K562 (cell line): ENCODE measurements around the gene MYL11. TPM values are rescaled to one million over a fixed set of nuclear protein-coding genes. Genes with fewer than 3 reads are reported as not detected.

ENCODE experiments used
- CHD2 ChIP-seq: IDR thresholded peaks from 2 replicates; pipeline ENCODE4 v1.6.1; 2011; ENCODE audit warnings: low read depth, low read length
- EP300 ChIP-seq: IDR thresholded peaks from 2 replicates; pipeline ENCODE4 v1.6.1; 2012; ENCODE audit warnings: low read length, improper control_type of control experiment
- FOXK1 ChIP-seq: sonication (generic); formaldehyde crosslinking; IDR thresholded peaks from 2 replicates; pipeline ENCODE4 v1.8.0; 2022; ENCODE audit warnings: missing genetic modification reagents, mild to moderate bottlenecking, borderline replicate concordance
- HMBOX1 ChIP-seq: sonication (generic); IDR thresholded peaks from 2 replicates; pipeline ENCODE4 v1.6.1; 2016
- HOMEZ ChIP-seq: fragments of 250-450 bp; sonication (Bioruptor Pico); IDR thresholded peaks from 2 replicates; pipeline ENCODE4 v1.4.0; 2020; ENCODE audit warnings: mild to moderate bottlenecking, moderate library complexity
- LCOR ChIP-seq: sonication (generic); formaldehyde crosslinking; IDR thresholded peaks from 2 replicates; pipeline ENCODE4 v1.8.0; 2022; ENCODE audit warnings: mild to moderate bottlenecking, missing genetic modification reagents
- PURB ChIP-seq: sonication (generic); formaldehyde crosslinking; IDR thresholded peaks from 2 replicates; pipeline ENCODE4 v1.9.0; 2021; ENCODE audit warnings: low read depth, mild to moderate bottlenecking, missing genetic modification reagents
- RBM39 ChIP-seq: fragments of 200-400 bp; formaldehyde crosslinking; optimal IDR thresholded peaks from 2 replicates; pipeline ENCODE3; 2018; ENCODE audit warnings: low read depth, low read length
- XRCC5 ChIP-seq: fragments of 200-400 bp; formaldehyde crosslinking; IDR thresholded peaks from 2 replicates; pipeline ENCODE4 v1.6.1; 2017; ENCODE audit warnings: low read depth, mild to moderate bottlenecking, low read length
- ZBTB33 ChIP-seq: sonication (generic); formaldehyde crosslinking; IDR thresholded peaks from 2 replicates; pipeline ENCODE4 v1.8.1; 2023; ENCODE audit warnings: mild to moderate bottlenecking, missing genetic modification reagents
- ZNF23 ChIP-seq: fragments of 250-450 bp; sonication (Bioruptor Pico); IDR thresholded peaks from 2 replicates; pipeline ENCODE4 v1.4.0; 2020; ENCODE audit warnings: mild to moderate bottlenecking
- ZSCAN32 ChIP-seq: fragments of 450-650 bp; formaldehyde crosslinking; IDR thresholded peaks from 2 replicates; pipeline ENCODE4 v1.4.0; 2020; ENCODE audit warnings: mild to moderate bottlenecking, moderate library complexity
- polyA plus RNA-seq, 8 experiments: library from polyadenylated mRNA; depleted of rRNA in 4 of 8; stranded (reverse) in 5 of 8; unstranded in 3 of 8; fragments of >200 nt; fragmentation: Nextera tagmentation in 2 of 8; fragmentation: Illumina TruSeq in 1 of 8; extraction: Ambion mirVana in 2 of 8; extraction: Trizol in 1 of 8; gene quantifications; 2 replicates each; pipeline versions ENCODE4 v1.2.1 to v1.2.3, GENCODE V29; 2011 to 2014; ENCODE audit warnings: inconsistent platforms in 1 of 8, missing spikeins in 1 of 8
- total RNA-seq, 7 experiments: library from RNA; depleted of rRNA in 6 of 7; stranded (reverse); fragments of >200 nt in 6 of 7; fragmentation: Illumina TruSeq in 2 of 7; extraction: Trizol in 2 of 7; gene quantifications; 2 replicates each; pipeline versions ENCODE4 v1.2.1 to v1.2.3, GENCODE V29; 2011 to 2021; ENCODE audit warnings: low replicate concordance in 1 of 7
- TF ChIP-seq, protein P1 (sequence below): fragments of 450-650 bp; formaldehyde crosslinking; IDR thresholded peaks from 2 replicates; pipeline ENCODE4 v1.4.0; 2020; ENCODE audit warnings: mild to moderate bottlenecking, moderate library complexity
- TF ChIP-seq, protein P2 (sequence below), 2 experiments: IDR thresholded peaks; 2 replicates each; pipeline ENCODE4 v1.6.1; 2012; ENCODE audit warnings: improper control_type of control experiment in 2 of 2, low read depth in 2 of 2, low read length in 2 of 2, borderline replicate concordance in 1 of 2
- TF ChIP-seq, protein P3 (sequence below): sonication (generic); formaldehyde crosslinking; IDR thresholded peaks from 2 replicates; pipeline ENCODE4 v1.8.1; 2023; ENCODE audit warnings: mild to moderate bottlenecking, missing genetic modification reagents, moderate library complexity

Gene MYL11
- total and polyA plus RNA-seq, 9 of the 15 experiments (the other 6 are each of a cell fraction or from before 2014, with no cell fraction given) = 0.31 to 1.5 (median 0.73) TPM; not detected in 4

GRCh38 chr16:30409125-30410060, 34.8 kb downstream of the MYL11 start (continued):
- 0 out of 2 replicates have a peak, but pooled peaks have one; percentile 18 for TF ChIP-seq CHD2
- TF ChIP-seq ZBTB33 (CRISPR knock-in tag) = peak; percentile 78
- no peak for TF ChIP-seq PURB
- TF ChIP-seq XRCC5 = peak; percentile 77; the same call in 1 of the 2 replicates
- TF ChIP-seq HOMEZ (CRISPR knock-in tag) = no peak
- 0 out of 2 replicates have a peak, but pooled peaks have one; percentile 48 for TF ChIP-seq LCOR (CRISPR knock-in tag)
- no peak for TF ChIP-seq ZSCAN32 (CRISPR knock-in tag)
- peak; percentile 62 for TF ChIP-seq RBM39
- no peak for TF ChIP-seq ZNF23 (CRISPR knock-in tag)
- TF ChIP-seq, protein P1, sequence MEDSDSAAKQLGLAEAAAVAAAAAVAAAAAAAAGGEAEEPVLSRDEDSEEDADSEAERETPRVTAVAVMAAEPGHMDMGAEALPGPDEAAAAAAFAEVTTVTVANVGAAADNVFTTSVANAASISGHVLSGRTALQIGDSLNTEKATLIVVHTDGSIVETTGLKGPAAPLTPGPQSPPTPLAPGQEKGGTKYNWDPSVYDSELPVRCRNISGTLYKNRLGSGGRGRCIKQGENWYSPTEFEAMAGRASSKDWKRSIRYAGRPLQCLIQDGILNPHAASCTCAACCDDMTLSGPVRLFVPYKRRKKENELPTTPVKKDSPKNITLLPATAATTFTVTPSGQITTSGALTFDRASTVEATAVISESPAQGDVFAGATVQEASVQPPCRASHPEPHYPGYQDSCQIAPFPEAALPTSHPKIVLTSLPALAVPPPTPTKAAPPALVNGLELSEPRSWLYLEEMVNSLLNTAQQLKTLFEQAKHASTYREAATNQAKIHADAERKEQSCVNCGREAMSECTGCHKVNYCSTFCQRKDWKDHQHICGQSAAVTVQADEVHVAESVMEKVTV (CRISPR knock-in tag) = peak; percentile 81
- TF ChIP-seq HMBOX1 = peak; percentile 76
- TF ChIP-seq, protein P2, sequence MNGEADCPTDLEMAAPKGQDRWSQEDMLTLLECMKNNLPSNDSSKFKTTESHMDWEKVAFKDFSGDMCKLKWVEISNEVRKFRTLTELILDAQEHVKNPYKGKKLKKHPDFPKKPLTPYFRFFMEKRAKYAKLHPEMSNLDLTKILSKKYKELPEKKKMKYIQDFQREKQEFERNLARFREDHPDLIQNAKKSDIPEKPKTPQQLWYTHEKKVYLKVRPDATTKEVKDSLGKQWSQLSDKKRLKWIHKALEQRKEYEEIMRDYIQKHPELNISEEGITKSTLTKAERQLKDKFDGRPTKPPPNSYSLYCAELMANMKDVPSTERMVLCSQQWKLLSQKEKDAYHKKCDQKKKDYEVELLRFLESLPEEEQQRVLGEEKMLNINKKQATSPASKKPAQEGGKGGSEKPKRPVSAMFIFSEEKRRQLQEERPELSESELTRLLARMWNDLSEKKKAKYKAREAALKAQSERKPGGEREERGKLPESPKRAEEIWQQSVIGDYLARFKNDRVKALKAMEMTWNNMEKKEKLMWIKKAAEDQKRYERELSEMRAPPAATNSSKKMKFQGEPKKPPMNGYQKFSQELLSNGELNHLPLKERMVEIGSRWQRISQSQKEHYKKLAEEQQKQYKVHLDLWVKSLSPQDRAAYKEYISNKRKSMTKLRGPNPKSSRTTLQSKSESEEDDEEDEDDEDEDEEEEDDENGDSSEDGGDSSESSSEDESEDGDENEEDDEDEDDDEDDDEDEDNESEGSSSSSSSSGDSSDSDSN (IDR thresholded peaks at IDR 0.05; ENCODE audit: borderline replicate concordance in 1 of 2, low read depth in 2 of 2, low read length in 2 of 2) = peak in 1 of 2 experiments; percentile 57; a peak in 1 of 4 replicates
- TF ChIP-seq, protein P3, sequence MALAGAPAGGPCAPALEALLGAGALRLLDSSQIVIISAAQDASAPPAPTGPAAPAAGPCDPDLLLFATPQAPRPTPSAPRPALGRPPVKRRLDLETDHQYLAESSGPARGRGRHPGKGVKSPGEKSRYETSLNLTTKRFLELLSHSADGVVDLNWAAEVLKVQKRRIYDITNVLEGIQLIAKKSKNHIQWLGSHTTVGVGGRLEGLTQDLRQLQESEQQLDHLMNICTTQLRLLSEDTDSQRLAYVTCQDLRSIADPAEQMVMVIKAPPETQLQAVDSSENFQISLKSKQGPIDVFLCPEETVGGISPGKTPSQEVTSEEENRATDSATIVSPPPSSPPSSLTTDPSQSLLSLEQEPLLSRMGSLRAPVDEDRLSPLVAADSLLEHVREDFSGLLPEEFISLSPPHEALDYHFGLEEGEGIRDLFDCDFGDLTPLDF = peak; percentile 61; the same call in 1 of the 2 replicates
- TF ChIP-seq EP300 = peak; percentile 36; the same call in 1 of the 2 replicates
- peak; percentile 76; the same call in 1 of the 2 replicates for TF ChIP-seq FOXK1 (CRISPR knock-in tag)
